ENCODE data around the gene UBE2G1. TPM values are rescaled to one million over a fixed set of nuclear protein-coding genes. Genes with fewer than 3 reads are reported as not detected.
"Not testable (repeated sequence)": the region's sequence is repeated elsewhere in the genome, so short reads cannot be mapped to it uniquely, and the experiment has no call there.

Gene UBE2G1
- total RNA-seq, 1 donor from 2014 or later: 80.4 TPM

DNA sequence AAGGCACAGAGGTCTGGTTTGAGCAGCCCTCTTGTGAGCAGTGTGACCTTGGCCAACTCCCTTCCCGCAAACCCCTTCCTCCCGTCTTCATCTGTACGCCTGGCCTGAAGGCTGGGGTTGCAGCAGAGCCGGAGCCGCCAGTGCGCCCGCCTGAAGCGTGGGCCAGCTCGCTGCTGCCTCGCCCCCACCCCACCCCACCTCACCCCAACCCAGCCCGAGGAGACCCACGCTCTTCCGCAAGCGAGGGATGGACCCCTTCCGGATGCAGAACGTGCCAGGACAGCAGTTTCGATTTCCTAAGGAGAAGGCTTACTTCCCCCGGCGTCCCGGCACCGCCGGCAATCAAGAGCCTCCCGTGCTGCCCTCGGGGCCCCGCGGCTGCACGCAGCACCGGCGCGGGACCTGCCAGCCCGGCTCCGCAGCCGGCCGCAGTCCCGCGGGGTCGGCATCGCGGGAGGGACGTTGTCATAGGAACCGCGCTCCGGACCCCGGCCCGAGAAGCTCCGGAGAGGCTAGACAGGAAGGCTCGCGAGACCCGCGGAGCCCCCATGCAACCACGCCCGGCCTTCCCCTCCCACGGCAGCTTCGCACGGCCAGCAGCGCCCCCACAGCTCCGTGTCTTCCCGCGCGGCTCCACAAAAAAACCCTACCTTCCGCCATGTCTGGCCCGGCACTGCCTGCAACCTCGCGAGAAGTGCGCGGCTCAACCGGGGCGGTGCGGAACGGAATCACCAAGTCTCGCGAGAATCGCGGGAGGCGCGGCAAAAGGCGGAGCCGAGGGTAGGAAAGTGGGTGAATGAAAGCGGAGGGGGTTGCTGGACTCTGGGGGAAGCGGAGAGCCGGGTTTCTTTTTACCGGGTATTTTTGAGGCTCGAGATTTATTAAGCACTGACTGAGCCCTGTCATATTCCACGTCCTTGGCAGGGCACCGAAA, 102.9 kb downstream of the UBE2G1 start, which contains the start of gene ANKFY1:
Gene ANKFY1, minus strand, starts transcription at position 698 of the 934 bp plus-strand sequence. Its CDS starts 38 bp downstream, at position 660.
- intact Hi-C loops (cut with DNase I): loop anchor here (5.0 kb wide), 1 partner anchor 46 kb away; no protein-coding TSS in a partner anchor
- peak; percentile 99 for DNase-seq (ENCODE audit: low spot score)

DNA sequence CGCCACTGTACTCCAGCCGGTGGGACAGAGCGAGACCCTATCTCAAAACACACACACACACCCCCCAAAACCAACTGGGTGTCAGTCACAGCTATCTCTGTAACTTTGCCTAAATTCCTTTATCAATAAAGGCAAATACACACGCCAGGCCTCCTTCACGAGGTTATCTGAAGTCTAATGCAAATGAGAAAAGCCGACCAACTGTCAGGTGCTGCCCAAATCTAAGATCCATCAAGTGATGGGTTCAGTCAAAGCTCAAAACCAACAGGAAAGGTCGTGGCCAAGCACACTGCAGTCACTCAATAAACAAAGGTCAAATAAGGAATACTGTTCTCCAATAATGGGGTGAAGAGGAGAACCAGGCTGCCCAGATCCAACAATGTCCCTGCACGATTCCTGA, 103.8 kb downstream of the UBE2G1 start:
- intact Hi-C loops (cut with DNase I): loop anchor here (5.0 kb wide), 1 partner anchor 45 kb away; no protein-coding TSS in a partner anchor
- DNase-seq (ENCODE audit: low spot score): no peak

DNA sequence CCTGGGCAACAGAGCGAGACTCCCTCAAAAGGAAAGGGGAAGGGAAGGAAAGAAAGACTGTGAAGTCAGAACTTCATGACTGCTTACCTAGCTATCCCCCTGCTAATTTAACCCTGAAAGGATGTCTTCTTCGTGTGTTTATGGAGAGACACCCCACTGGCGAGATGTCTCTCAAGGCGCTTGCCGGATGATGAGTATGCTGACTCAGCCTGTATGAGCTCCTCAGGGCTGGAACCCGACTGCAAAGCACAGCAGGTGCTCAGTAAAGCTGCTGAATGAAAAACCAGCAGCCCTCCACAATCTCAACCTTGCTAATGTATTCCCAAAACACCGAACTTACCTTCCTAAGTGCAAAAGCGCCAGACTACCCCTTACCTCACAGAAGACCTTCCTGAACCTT, 105.0 kb downstream of the UBE2G1 start:
- intact Hi-C loops (cut with DNase I): loop anchor here (5.0 kb wide), 1 partner anchor 44 kb away; no protein-coding TSS in a partner anchor
- DNase-seq (ENCODE audit: low spot score): no peak

DNA sequence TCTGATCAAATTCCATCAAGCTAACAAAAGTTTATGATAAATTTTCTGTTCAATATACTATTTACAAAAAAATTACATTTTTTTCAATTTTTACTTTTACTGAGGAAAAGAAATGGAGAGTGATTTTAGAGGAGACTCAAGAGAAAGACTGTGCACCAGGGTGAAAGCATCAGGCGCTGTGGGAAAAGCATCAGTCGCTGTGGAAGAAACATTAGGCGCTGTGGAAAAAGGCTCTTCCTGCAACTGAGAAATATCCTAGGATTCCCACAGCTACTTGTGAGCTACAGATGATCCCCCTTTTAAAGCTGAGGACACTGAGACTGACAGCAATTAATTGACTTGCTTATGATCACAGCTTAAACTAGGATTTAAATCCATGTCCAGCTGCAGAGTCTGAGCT, 107.6 kb downstream of the UBE2G1 start:
- intact Hi-C loops (cut with DNase I): no loop called here
- no peak for DNase-seq (ENCODE audit: low spot score)

DNA sequence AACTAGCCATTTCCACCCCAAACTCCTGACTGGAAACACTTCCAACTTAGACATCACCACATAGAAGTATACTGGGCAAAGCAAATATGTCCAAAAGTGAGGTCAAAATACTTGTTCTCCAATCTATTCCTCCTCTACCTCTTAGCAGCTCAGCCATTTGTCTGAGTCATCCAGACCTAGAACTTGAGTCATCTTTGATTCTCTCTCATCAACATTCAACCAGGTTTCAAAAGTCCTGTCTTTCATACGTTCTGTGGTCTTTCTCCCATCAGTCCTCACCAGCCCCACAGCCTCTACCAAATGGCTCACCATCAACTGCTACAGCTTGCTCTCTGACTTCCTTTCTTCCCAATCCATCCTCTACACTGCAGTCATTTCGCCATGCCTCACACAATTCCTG, 109.5 kb downstream of the UBE2G1 start:
- intact Hi-C loops (cut with DNase I): no loop called here
- no peak for DNase-seq (ENCODE audit: low spot score)

DNA sequence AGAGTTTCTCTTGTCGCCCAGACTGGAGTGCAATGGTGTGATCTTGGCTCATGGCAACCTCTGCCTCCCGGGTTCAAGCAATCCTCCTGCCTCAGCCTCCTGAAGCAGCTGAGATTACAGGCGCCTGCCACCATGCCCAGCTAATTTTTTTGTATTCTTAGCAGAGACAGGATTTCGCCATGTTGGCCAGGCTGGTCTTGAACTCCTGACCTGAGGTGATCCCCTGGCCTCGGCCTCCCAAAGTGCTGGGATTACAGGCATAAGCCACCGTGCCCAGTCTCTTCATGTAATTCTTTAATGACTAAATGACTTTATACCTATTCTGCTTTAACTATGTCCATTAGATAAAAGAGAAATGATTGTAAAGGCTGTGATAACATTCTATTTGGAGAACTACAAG, 111.2 kb downstream of the UBE2G1 start:
- intact Hi-C loops (cut with DNase I); DNase-seq (ENCODE audit: low spot score): not testable (repeated sequence)

DNA sequence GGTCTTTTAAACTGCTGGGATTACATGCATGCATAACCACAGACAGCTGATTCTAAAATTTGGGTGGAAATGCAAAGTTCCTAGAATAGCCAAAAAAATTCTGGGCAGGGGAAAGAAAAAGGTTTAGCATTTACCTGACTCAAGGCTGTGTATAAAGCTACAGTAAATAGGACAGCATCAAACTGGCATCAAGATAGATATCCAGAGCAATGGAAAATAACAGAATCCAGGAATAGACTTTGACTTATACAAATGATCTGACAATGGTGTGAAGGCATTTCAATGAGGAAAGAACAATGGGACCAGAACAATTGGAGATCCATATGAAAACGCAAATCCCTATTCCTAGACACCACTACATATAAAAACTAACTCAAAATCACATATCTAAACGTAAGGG, 115.6 kb downstream of the UBE2G1 start:
- intact Hi-C loops (cut with DNase I): no loop called here
- DNase-seq (ENCODE audit: low spot score): no peak

DNA sequence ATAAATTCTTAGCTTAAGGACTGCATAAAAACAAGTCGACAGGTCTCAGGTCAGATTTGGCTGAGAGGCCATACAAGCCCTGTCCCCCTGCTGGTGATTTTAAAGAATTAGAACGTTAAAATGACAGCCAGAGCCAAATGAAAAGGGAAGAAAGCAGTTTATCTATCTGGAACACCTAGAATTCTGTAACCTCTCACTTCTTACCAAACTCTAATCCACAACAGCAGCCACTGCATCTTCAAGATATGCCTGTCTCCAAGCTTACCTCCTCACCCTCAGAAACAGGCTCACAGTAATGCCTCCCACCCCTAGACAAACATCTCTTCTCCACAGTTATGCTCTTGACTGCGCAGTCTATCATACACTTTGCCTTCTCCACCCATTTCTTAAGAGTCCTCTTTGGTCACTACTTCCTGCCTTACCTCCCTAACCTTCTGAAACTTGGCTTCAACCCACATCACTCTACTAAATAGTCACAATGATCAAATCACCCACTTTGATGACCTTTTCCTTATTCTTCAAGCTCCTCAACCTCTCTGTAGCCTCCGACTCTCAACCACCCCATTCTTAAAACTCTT, 116.9 kb downstream of the UBE2G1 start:
- no peak for DNase-seq (ENCODE audit: low spot score)
- intact Hi-C loops (cut with DNase I): no loop called here

DNA sequence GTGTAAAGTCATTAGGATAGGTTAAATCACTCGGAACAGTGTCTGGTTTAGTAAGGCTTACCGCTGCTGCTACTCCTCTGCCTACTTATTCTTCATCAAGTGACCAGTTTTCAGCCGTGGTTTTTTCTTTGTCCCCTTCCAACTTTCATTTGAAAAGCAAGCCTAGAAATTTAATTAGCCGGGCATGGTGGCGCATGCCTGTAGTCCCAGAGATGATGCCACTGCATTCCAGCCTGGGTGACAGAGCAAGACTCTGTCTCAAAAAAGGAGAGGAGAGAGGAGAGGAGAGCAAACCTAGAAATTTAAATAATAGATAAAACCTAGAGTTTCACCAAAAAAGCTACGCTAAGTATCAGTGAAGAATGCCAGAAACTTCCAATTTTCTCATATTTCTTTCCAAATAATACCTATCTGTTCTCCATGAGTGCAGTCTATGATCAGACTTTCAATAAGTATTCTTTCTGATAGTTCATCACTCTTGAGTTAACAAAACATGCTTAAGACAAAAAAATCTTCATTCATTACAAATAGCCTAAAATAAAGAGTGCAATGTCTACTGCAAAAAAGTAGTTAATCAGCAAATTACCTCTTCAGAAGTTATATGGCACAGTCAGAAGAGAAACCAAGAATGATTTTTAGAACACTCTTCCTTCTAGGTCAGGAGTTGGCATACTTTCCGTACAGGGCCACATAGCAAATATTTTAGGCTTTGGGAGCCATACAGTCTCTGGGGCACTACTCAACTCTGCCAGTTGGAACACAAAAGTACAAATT, 117.8 kb downstream of the UBE2G1 start:
- DNase-seq (ENCODE audit: low spot score): no peak
- intact Hi-C loops (cut with DNase I): no loop called here

DNA sequence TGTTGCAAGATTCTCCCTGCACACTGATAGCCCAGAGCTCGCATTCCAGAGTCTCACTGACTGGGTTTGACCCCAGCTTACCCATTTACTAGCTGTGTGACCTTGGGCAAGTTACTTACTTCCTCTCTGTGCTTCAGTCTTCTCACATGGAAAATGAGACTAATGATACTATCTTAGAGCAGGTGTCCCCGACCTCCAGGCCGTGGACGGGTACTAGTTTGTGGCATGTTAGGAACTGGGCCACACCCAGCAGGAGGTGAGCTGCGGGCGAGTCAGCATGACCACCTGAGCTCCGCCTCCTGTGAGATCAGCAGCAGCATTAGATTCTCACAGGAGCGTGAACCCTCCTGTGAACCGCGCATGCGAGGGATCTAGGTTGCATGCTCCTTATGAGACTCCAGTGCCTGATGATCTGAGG, 118.5 kb downstream of the UBE2G1 start:
- intact Hi-C loops (cut with DNase I): no loop called here
- no peak for DNase-seq (ENCODE audit: low spot score)

DNA sequence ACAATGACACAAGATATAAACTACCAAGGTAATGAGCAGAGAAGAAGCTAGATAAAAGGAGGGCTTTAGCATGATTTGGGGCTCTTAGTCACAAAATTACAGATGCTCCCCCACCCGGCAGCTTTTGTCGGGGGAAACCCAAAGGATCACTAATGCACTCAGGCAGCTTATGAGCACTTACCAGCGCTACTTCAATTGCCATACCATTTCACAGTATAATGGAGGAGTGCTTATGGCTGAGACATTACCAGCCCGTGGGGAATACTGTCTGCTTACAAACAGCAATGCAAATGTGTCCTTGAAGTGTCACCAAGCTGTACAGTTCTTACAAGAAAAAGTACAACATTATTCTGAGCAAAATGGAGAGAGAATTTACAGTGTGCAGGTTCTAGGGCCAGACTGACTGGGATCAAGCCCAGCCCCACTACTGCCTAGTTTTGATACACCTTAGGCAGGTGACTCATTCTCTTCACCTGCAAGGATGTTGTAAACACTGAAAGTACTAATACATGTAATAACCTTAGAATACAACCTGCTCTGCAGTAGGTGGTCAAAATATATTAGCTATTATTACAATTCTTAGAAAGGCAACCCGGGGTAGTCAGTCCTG, 119.0 kb downstream of the UBE2G1 start:
- no peak for DNase-seq (ENCODE audit: low spot score)
- intact Hi-C loops (cut with DNase I): no loop called here

DNA sequence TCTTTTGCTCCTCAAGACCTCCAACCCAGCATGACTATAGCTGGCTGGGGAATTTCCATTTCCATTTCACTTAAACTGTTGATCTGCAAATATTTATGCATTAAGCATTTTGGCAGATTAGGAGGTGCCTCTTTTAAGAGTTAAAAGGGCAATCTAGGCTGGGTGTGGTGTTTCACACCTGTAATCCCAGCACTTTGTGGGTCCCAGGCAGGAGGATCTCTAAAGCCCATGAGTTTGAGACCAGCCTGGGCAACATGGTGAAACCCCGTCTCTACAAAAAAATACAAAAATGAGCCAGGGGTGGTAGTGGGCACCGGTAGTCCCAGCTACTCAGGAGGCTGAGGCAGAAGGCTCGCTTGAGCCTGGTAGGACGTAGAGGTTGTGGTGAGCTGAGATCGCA, 119.8 kb downstream of the UBE2G1 start:
- intact Hi-C loops (cut with DNase I): no loop called here
- no peak for DNase-seq (ENCODE audit: low spot score)

DNA sequence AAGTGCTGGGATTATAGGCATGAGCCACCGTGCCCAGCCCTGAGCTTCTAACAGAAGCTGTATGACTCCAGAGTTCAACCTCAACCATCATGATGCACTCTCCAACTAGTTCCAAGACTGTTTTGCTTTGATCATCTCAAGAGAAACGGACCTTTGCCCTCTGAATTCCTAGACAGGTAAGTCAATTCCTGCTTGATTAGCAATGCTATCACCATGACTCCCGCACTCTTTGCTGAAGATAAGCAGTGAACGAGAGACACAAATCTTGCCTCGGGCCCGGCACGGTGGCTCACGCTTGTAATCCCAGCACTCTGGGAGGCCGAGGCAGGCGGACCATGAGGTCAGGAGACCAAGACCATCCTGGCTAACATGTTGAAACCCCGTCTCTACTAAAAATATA, 124.9 kb downstream of the UBE2G1 start:
- intact Hi-C loops (cut with DNase I): no loop called here
- no peak for DNase-seq (ENCODE audit: low spot score)

DNA sequence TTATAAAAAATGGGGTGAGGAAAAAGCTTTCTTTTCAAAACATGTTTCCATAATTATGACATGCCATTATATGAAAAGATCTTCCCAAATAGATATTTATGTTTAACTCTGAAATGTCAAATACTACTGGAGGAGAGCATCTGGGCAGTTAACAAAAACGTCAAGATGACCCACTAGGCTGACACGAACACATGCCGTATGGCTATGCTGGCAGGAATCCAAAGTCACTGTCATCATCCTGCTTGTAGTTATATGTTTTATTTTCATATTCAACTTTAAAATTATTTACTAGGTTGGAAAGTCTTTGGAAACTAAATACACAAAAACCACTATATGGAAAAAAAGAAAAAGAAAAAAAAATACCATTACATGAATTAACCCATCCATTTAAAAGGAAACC, 130.0 kb downstream of the UBE2G1 start:
- no peak for DNase-seq (ENCODE audit: low spot score)
- intact Hi-C loops (cut with DNase I): no loop called here

DNA sequence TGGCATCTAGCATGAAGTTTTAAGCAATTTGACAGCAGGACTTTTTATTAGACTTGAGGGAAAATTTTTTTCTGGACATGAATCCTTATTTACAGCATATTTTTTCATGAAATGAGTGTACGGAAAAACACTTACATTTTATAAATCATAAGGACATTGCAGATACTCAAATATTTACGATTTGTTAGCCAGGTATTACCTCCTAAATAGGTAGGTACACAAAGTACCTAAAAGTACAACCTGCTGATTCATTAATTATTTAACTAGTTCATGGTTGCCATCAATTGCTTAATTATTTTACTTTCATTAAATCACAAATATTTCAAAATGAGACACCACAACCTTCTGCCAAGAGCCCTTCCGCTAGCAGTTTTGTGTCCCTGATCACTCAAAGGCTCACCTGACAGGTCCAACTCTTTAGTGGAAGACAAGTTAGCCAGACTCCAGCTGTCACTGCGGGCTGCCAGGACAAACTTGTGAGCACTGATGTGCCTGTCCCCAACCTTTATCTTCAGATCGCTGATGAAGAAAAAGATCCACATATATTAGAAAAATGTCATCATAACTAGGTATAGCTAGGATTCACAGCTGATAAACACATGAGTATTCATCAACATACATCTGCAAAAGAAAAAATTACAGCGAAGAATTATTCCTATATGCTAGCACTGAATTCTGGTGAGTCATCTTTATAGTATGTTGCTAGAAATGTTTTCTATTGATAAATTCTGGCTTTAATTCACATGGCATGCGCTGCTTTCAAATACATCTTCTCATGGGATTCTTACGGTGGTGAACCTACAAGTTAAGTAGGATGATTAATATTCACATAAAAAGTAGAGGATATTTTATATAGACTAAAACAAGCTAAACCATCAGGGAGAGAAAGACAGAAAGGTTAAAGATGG, 130.8 kb downstream of the UBE2G1 start:
- intact Hi-C loops (cut with DNase I): no loop called here
- no peak for DNase-seq (ENCODE audit: low spot score)

DNA sequence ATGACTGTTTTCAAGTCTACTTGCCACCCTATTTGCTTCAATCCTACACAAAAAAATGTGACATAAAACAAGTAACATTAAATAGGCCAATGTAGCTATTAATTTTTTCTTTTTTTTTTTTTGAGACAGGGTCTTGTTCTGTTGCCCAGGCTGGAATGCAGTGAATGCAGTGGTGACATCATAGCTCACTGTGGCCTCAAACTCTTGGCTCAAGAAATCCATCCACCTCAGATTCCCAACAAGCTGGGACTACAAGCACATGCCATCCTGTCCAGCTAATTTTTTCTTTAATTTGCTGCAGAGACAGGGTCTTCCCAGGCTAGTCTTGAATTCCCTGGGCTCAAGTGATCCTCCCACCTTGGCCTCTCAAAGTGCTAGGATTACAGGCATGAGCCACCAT, 132.1 kb downstream of the UBE2G1 start:
- intact Hi-C loops (cut with DNase I): no loop called here

DNA sequence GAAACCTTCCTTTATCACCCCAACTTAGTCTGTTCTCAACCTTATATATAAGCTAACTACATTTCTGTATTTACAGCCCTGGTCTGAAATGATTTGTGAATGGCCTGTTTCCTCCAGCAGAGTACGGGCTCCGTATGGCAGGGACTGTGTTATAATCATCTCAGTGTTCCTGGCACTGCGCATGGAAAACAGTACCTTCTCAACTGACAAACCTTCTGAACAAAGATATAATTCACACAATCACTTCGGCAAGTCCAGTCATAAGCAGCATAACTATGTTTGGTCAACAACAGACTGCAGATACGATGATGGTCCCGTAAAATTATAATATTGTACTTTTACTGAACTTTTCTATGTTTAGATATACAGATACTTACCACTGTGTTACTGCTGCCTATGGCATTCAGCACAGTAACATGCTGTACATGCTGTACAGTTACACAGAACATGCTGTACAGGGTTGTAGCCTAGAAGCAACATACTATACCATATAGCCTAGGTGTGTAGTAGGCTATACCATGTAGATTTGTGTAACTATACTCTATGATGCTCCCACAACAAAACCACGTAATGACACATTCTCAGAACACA, 132.7 kb downstream of the UBE2G1 start:
- intact Hi-C loops (cut with DNase I): no loop called here
- no peak for DNase-seq (ENCODE audit: low spot score)

More for the DNA sequence above, 132.1 kb downstream of the UBE2G1 start:
- no peak for DNase-seq (ENCODE audit: low spot score)

DNA sequence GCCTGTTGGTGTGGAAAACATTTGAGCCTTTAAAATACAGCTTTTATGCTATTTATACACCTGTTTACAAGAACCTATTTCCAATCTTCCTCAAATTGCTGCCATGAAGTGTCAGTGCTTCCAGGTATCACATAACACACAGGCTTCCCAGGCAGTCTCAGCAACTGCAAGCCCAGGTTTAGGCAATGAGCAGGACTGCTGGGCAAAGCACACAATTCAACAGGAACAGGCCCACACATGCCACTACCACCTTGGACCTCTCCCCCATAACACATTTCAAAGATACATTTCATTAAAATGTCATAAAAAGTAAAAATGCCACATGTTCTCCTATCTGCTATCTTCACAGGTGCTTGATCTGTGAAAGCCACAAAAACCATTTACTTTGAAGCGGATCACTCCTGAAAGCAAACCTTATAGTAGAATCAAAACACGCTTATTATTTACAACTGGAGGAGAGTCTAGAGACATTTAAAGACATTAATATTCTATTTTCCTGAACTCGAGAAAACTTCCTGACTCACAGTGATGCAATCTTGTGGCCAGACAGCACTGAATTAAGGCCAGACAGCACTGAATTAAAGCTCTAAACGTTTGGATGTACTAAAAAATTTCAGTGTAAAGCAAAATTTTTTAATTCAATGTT, 134.2 kb downstream of the UBE2G1 start:
- intact Hi-C loops (cut with DNase I): no loop called here
- DNase-seq (ENCODE audit: low spot score): no peak

Data from cardiac septum (tissue), 1 donor.